GM12872 (cell line): ENCODE measurements around the gene DIPK2B.

Experiments
- CTCF ChIP-seq: IDR thresholded peaks from 3 replicates; pipeline ENCODE4 v1.5.1; 2011; ENCODE audit warnings: low read depth, mild to moderate bottlenecking, low read length, moderate library complexity; ENCODE audit not compliant: insufficient read depth

The DIPK2B gene

GRCh38 chrX:45164021-45164621 is 36.6 kb downstream of the DIPK2B start:
- no peak for TF ChIP-seq CTCF

GRCh38 chrX:45157647-45158046 is 43.0 kb downstream of the DIPK2B start:
- TF ChIP-seq CTCF, result no peak

- no peak for TF ChIP-seq CTCF
Observed at GRCh38 chrX:45154462-45154861, 46.2 kb downstream of the DIPK2B start.

- TF ChIP-seq CTCF, result no peak
Observed at GRCh38 chrX:45154033-45154360, 46.7 kb downstream of the DIPK2B start.
